NCI-H345 treated with DMSO at 0.1 percent for 48 hours (cell line): ENCODE results near the gene GAL3ST3.
"Not testable (repeated sequence)": the region's sequence is repeated elsewhere in the genome, so short reads cannot be mapped to it uniquely, and the experiment has no call there.

Source experiments
- DNase-seq: peaks from one replicate; lab custom pipeline; 2025; ENCODE audit not compliant: unreplicated experiment; lab: John Stamatoyannopoulos, UW

The GAL3ST3 gene

GRCh38 chr11:66013762-66014100 lies 35.2 kb downstream of the GAL3ST3 start:
- no peak for DNase-seq

DNA sequence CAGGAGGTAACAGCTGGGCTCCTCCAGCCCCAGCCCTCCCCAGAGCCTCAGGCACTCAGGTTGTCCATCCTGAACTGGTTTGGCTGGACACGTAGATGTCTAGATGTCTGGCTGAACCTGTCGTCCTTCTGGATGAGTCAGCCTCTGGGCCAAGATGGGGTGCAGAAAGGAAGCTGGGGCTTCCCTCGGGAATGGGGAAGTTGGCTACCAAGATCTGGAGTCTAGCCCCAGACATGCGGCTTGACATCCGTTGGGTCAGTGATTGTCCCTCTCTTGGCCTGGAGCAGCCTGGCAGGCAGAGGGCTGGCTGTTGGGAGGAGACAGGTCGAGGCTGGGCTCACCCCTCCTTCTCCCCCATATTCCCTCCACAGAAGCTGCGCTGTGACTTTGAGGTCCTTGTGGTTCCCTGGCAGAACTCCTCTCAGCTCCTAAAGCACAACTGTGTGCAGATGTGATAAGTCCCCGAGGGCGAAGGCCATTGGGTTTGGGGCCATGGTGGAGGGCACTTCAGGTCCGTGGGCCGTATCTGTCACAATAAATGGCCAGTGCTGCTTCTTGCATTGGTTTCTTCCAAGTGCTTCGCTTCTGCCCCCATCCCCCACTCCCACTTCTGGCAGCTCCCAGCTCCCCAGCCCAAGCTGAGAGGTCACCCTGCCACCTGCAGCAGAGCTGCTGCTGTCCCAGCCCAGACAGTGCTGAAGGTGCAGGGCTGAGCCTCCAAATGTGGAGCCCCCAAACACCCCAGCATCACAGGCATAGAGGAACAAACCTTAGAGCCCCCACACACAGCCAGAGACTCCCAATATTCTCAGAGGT lies 35.8 kb downstream of the GAL3ST3 start:
- DNase-seq = no peak

- DNase-seq = no peak
Observed at GRCh38 chr11:66012371-66012945, 36.5 kb downstream of the GAL3ST3 start.

DNA sequence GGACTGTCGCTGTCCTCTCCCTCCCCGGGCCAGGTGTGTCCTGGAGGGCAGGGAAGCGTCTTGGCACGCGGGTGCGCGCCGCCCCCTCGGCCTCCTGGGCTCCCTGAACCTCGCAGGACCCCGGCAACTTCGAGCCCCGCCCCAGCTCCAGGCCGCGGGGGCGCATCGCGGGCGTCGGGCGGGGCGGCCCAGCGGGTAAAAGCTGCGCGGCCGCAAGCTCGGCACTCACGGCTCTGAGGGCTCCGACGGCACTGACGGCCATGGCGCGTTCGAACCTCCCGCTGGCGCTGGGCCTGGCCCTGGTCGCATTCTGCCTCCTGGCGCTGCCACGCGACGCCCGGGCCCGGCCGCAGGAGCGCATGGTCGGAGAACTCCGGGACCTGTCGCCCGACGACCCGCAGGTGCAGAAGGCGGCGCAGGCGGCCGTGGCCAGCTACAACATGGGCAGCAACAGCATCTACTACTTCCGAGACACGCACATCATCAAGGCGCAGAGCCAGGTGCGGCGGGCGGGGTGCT lies 37.1 kb downstream of the GAL3ST3 start, which contains the start of gene CST6:
CST6 (plus strand) TSS at position 224 of the 519 bp plus-strand sequence; CDS start at position 261, 37 bp downstream.
- DNase-seq = no peak

GRCh38 chr11:66011239-66011784 lies 37.6 kb downstream of the GAL3ST3 start:
- DNase-seq = no peak

GRCh38 chr11:66010036-66010435 lies 38.9 kb downstream of the GAL3ST3 start:
- DNase-seq = not testable (repeated sequence)

DNA sequence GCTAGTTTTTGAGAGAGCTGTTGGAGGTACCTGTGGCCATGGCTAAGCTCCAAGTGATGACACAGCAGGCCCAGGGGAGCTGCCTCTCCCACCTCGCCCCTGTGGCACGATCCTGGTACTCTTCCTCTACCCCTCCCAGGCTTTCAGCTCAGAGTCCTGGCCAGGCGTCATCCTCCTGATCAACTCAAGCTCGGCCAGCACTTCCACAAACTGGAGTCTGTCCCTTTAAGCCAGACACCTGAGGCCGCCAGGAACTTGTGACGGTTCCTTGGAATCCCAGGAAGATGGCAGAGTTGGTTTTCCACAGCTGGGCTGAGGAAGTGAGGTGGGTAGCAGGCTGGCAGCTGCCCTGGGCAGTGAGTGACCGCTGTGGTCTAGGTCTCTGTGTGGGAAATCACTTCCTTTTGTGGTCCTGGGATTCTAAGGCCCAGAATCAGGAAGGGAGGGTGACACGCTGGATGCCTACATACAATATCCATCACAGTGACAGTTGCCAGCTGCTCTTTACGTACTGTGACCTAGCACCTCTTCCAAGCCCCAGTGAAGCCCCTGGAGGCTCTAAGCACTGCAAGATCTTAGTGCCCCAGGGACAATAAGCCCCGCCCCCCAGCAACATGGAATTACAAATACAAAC lies 40.4 kb downstream of the GAL3ST3 start:
- no peak for DNase-seq

GRCh38 chr11:66008095-66008467 lies 40.9 kb downstream of the GAL3ST3 start:
- DNase-seq = no peak

DNA sequence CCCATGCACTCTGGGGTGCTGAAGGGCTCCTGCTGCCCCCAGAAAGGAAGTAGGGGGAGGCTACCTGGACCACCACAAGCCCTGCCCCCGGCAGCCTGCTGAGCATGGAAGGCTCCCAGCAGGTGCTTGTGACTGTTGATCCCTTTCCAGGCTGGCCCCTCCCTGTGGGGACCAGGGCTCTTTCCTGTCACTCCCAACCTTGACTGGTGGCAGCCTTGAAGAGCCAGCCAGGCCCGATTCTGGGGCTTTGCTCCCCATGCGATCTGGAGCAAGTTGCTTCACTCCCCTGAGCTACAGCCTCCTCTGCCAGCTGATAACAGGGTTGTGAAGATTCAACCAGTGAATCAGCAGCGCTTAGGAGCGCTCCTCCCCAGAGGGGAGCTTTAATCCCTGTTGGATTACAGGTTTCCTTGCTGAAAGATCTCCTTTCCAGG lies 41.7 kb downstream of the GAL3ST3 start:
- DNase-seq = no peak

GRCh38 chr11:66006891-66007176 lies 42.1 kb downstream of the GAL3ST3 start:
- no peak for DNase-seq

DNA sequence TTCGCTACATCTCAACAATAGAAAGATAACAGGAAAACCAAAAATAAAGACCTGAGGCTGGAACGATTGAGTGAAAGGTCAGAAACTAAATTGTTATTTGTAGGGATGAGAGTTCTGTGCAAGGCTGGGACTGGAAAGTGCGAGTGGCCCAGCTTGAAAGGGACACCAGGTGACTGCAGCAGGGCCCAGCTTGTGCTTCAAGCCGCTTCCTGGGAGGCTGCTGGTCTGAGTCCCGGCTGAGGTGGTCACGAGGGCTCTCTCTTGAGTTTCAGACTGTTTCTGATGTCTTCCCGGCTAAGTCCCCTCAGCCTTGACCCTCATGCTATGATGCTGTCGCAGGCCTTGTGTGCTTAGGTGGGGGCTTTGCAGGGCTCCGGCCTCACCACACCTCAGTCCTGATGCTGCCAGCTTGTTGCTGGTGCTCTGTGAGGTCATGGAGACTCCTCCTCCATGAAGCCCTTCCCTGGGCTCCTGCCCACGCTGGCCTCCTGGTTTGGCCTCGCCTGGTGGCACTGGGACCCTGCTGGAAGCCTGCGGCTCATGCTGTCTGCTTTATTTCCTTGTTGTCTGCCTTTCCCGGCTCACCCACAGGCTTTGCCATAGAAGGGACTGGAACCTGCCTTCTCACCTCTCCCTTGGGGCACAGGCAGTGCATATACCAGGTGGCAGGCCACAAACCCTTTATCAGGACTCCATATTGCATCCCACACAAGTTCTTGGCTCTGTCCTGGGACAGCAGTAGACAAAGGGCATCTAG lies 42.6 kb downstream of the GAL3ST3 start:
- DNase-seq = no peak

DNA sequence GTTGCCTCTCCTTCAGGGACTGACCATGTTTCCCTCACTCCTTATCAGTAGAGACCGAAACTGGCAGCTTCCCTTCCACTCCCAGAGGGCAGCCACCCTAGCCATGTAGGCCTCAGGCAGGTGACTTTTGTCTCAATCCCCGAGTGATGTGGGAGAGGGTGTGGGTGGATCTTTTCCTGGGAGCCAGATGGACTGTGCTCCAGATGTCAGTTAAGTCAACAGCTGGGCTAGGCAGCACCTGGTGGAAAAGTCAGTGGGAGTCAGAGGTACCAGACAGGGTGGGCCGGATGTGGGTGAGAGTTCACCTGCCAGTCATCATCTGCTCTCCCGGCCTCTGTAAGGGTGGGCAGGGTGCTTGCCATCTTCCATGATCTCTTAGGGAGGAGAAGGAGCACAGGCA lies 44.8 kb downstream of the GAL3ST3 start:
- no peak for DNase-seq

DNA sequence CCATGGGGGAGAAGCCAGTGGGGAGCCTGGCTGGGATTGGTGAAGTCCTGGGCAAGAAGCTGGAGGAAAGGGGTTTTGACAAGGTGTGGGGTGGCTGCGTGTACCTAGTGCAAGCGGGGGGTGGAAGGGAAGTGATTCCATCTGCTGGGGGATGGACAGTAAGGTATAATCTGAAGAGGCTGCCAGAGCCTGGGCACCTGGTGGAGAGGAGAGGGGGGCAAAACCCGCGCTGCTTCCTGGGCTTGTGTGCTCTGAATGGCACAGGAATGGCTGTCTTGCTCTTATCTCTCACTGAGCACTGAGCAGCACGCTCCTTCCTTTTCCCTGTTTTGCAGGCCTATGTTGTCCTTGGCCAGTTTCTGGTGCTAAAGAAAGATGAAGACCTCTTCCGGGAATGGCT lies 45.7 kb downstream of the GAL3ST3 start:
- no peak for DNase-seq

GRCh38 chr11:66002648-66003225 lies 46.2 kb downstream of the GAL3ST3 start:
- no peak for DNase-seq

DNA sequence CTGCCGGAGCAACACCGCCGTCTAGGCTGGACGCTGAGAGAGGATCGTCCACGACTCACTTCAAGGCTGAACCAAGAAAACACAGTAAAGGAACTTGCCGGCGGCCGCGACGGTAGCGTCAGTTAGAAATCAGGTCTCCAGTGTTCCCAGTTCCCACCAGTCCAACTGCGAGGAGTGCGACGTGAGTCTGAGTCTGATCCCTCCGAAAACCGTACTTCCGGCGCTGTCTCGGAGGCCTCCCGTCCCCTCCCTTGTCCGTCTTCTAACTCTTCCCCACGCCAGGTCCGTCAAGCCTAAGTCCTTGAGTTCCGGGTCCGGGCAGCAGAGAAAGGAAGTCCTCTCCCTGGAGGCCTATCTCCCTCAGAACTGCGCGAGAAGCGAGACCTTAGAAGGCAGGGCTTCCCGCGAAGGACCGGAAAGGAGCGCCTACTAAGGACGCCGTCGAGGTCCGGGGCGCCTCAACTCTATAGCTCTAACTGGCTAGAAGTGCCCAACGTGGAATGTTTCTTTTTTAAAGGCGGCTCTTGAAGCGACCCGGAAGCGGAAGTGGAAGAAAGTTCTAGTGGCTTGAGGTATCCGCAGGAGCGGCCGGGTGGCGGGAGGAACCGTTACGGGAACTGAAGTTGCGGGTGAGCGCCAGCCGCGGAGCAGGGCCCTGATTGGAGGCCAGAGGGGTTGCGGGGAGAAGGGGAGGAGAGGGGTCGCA lies 46.9 kb downstream of the GAL3ST3 start, which contains the start of the genes BANF1 and EIF1AD:
BANF1 (plus strand) TSS at position 562 of the 706 bp plus-strand sequence. CDS start 748 bp downstream, outside the sequence.
EIF1AD (minus strand) TSS at position 216 of the 706 bp plus-strand sequence. CDS start 1,768 bp downstream, outside the sequence.
- DNase-seq = peak; percentile 99

- DNase-seq = no peak
Observed at GRCh38 chr11:65997286-65997685, 51.7 kb downstream of the GAL3ST3 start.

DNA sequence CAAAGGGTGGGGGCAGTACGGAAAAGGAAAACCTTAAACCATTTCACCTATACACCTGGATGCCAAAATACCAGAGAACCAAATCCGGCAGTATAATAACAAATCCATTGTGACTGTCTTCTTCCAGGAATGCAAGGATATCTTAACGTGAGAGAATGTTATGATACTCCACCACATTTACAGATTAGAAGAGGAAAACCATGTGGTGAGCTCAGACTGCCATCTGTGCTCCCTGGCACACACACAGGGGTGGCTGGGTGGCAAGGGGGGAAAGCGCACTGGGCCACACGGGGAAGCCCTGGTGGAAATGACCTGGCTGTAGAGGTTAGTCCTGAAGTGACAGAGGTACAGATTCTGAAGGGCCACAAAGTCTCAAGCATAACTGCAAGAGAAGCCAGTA lies 56.9 kb downstream of the GAL3ST3 start:
- DNase-seq = no peak
